ENCODE data around the gene C3.

GRCh38 chr19:6740589-6741343 lies 20.3 kb upstream of the C3 start:
- TF ChIP-seq CTCF (IDR thresholded peaks at IDR 0.05) (no peak), POLR2A (IDR thresholded peaks at IDR 0.05) (peak in 1 of 2 donors; percentile 14)
